Neuronal stem cell (in vitro differentiated cells): ENCODE data around the gene TNS1.
"Not testable (repeated sequence)": the region's sequence is repeated elsewhere in the genome, so short reads cannot be mapped to it uniquely, and the experiment has no call there.

ENCODE experiments used
- DNase-seq: peaks from one replicate; pipeline ENCODE4 v3.0.0-alpha.2; 2013; ENCODE audit warnings: low spot score
- H2AFZ ChIP-seq: one replicate; pipeline ENCODE4 v1.6.1; 2013; ENCODE audit warnings: mild to moderate bottlenecking, low read length, inconsistent platforms
- H2AK5ac ChIP-seq: 2 replicates; pipeline ENCODE4 v1.6.1; 2013; ENCODE audit warnings: low read depth, mild to moderate bottlenecking, inconsistent platforms, low read length, moderate library complexity, mixed read lengths
- H2BK120ac ChIP-seq: 2 replicates; pipeline ENCODE4 v1.6.1; 2013; ENCODE audit warnings: low read depth, mild to moderate bottlenecking, inconsistent platforms, low read length, moderate library complexity, mixed read lengths
- H2BK12ac ChIP-seq: one replicate; pipeline ENCODE4 v1.6.1; 2013; ENCODE audit warnings: low read length, inconsistent platforms
- H2BK15ac ChIP-seq: 2 replicates; pipeline ENCODE4 v1.6.1; 2013; ENCODE audit warnings: mild to moderate bottlenecking, low read length, inconsistent platforms, mixed read lengths
- H2BK5ac ChIP-seq: one replicate; pipeline ENCODE4 v1.6.1; 2013; ENCODE audit warnings: inconsistent platforms, mild to moderate bottlenecking, low read length, moderate library complexity
- H3K14ac ChIP-seq: one replicate; pipeline ENCODE4 v1.6.1; 2013; ENCODE audit warnings: low read length, inconsistent platforms
- H3K18ac ChIP-seq: 2 replicates; pipeline ENCODE4 v1.6.1; 2013; ENCODE audit warnings: low read length, inconsistent platforms
- H3K23ac ChIP-seq: 2 replicates; pipeline ENCODE4 v1.6.1; 2013; ENCODE audit warnings: low read depth, mild to moderate bottlenecking, mixed read lengths, low read length, inconsistent platforms; ENCODE audit not compliant: poor library complexity
- H3K27ac ChIP-seq: replicated peaks from 3 replicates; pipeline ENCODE4 v1.5.1; 2013; ENCODE audit warnings: low read length, inconsistent platforms
- H3K27me3 ChIP-seq, 3 experiments: 2 replicates each; pipeline ENCODE4 v1.6.1; 2013; ENCODE audit warnings: low read length in 3 of 3, mild to moderate bottlenecking in 2 of 3, inconsistent platforms in 1 of 3, low read depth in 1 of 3, mixed read lengths in 1 of 3, moderate library complexity in 1 of 3; ENCODE audit not compliant: control insufficient read depth in 3 of 3, insufficient read depth in 3 of 3
- H3K36me3 ChIP-seq, 2 donors: replicated peaks in 1 of 2; 2 replicates each; pipeline ENCODE4 v1.6.1; 2013; ENCODE audit warnings: low read length in 2 of 2; ENCODE audit not compliant: control insufficient read depth in 2 of 2, insufficient read depth in 2 of 2
- H3K4ac ChIP-seq: 2 replicates; pipeline ENCODE4 v1.6.1; 2013; ENCODE audit warnings: inconsistent platforms, mild to moderate bottlenecking, low read length, moderate library complexity
- H3K4me1 ChIP-seq, 2 donors: 1 replicate in 1 of 2; 2 replicates in 1 of 2; pipeline ENCODE4 v1.6.1; 2013; ENCODE audit warnings: low read length in 2 of 2, low read depth in 1 of 2; ENCODE audit not compliant: control insufficient read depth in 2 of 2, insufficient read depth in 1 of 2
- H3K4me2 ChIP-seq: one replicate; pipeline ENCODE4 v1.6.1; 2013; ENCODE audit warnings: mild to moderate bottlenecking, low read length, inconsistent platforms; ENCODE audit not compliant: insufficient read depth, poor library complexity, severe bottlenecking
- H3K4me3 ChIP-seq, 2 donors: 2 replicates each; pipeline ENCODE4 v1.5.1; 2013; ENCODE audit warnings: low read length in 2 of 2, mild to moderate bottlenecking in 2 of 2, inconsistent platforms in 1 of 2, moderate library complexity in 1 of 2
- H3K79me1 ChIP-seq: one replicate; pipeline ENCODE4 v1.6.1; 2013; ENCODE audit warnings: low read depth, mild to moderate bottlenecking, inconsistent platforms, low read length, moderate library complexity
- H3K9ac ChIP-seq: one replicate; pipeline ENCODE4 v1.6.1; 2013; ENCODE audit warnings: mild to moderate bottlenecking, low read depth, low read length, inconsistent platforms; ENCODE audit not compliant: poor library complexity
- H3K9me3 ChIP-seq, 2 donors: replicated peaks in 1 of 2; 2 replicates each; pipeline versions ENCODE3 to v1.6.1; 2013; ENCODE audit warnings: low read length in 2 of 2, mild to moderate bottlenecking in 2 of 2, inconsistent platforms in 1 of 2, low read depth in 1 of 2, mixed read lengths in 1 of 2, moderate library complexity in 1 of 2; ENCODE audit not compliant: control insufficient read depth in 2 of 2, insufficient read depth in 1 of 2
- H4K8ac ChIP-seq: one replicate; pipeline ENCODE4 v1.6.1; 2013; ENCODE audit warnings: low read depth, mild to moderate bottlenecking, inconsistent platforms, low read length, moderate library complexity
- H4K91ac ChIP-seq: one replicate; pipeline ENCODE4 v1.6.1; 2013; ENCODE audit warnings: low read length, low read depth, mild to moderate bottlenecking, inconsistent platforms; ENCODE audit not compliant: poor library complexity
- WGBS, 2 donors: extraction: QIAGEN DNeasy Blood & Tissue Kit; methylation state at CpG; one replicate each; pipeline ENCODE4 v1.1.7; 2013; ENCODE audit warnings: missing lambda C conversion rate in 2 of 2, mixed read lengths in 1 of 2; ENCODE audit not compliant: insufficient read length in 2 of 2, insufficient replicate concordance in 1 of 2; ENCODE audit errors: extremely low coverage in 2 of 2; 5-methylcytosine and 5-hydroxymethylcytosine counted together

The TNS1 gene

GRCh38 chr2:218044599-218044998 is 41.8 kb upstream of the TNS1 start:
- not testable (repeated sequence) for H2BK12ac ChIP-seq, H4K91ac ChIP-seq, H2BK5ac ChIP-seq, H3K18ac ChIP-seq, H3K9ac ChIP-seq, H3K4me3 ChIP-seq, H3K14ac ChIP-seq, H3K4ac ChIP-seq, DNase-seq, H4K8ac ChIP-seq, H2BK15ac ChIP-seq, H3K4me1 ChIP-seq, H3K79me1 ChIP-seq, H3K27ac ChIP-seq, H3K4me2 ChIP-seq, H2AK5ac ChIP-seq, H2BK120ac ChIP-seq, H3K36me3 ChIP-seq, H3K23ac ChIP-seq, H2AFZ ChIP-seq, H3K27me3 ChIP-seq
- no CpG with 5 or more reads among the region's 1 CpG for WGBS, 2 donors
- H3K9me3 ChIP-seq, result peaks cover 5 to 11% of the 10 kb centered on the region in 2 donors

DNA sequence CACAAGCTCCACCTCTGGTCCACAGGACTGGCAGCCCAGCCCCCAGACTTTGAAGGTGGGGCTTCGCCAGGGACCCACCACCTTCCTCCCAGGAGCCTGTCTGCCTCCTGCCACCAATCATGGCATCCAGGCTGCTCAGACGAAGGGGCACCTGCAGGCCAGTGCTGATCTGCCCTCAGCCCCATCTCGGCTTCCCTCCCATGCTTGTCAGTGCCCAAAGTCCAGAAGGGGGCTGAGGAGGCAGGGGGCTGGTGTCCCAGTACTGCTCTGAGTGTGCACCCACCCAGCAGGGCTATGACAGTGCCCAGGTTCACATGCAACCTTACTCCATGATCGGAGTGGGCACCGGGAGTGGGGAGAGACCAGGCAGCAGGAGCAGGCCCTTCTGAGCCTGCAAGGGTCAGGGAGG is 40.9 kb upstream of the TNS1 start:
- H3K9ac ChIP-seq, result peak overlapping the region; percentile 70
- no peaks in the 10 kb centered on the region for H3K36me3 ChIP-seq
- H2AFZ ChIP-seq, result no peak overlapping the region
- no peak overlapping the region for H3K4ac ChIP-seq
- no peak overlapping the region for H2BK15ac ChIP-seq
- no peak overlapping the region for H2BK120ac ChIP-seq
- H3K4me1 ChIP-seq, result no peaks in the 10 kb centered on the region
- peak overlapping the region; percentile 11 for H2BK5ac ChIP-seq
- H3K23ac ChIP-seq, result peak overlapping the region; percentile 65
- H4K91ac ChIP-seq, result no peak overlapping the region
- peaks cover 0 to 3% (median 0%) of the 10 kb centered on the region in 3 experiments for H3K27me3 ChIP-seq
- peaks cover 5 to 11% of the 10 kb centered on the region in 2 donors for H3K9me3 ChIP-seq
- peak overlapping the region; percentile 70 for H2AK5ac ChIP-seq
- H2BK12ac ChIP-seq, result no peak overlapping the region
- H3K27ac ChIP-seq, result no peak overlapping the region
- no peak for DNase-seq
- H3K4me3 ChIP-seq, result peak overlapping the region in 1 of 2 donors; percentile 64
- no peak overlapping the region for H3K4me2 ChIP-seq
- no peaks in the 10 kb centered on the region for H3K79me1 ChIP-seq
- no peak overlapping the region for H4K8ac ChIP-seq
- WGBS, 2 donors, result no CpG with 5 or more reads among the region's 5 CpGs
- no peak overlapping the region for H3K18ac ChIP-seq
- no peak overlapping the region for H3K14ac ChIP-seq

- H3K23ac ChIP-seq, result no peak overlapping the region
- H3K14ac ChIP-seq, result peak overlapping the region; percentile 9
- H4K91ac ChIP-seq, result no peak overlapping the region
- peaks cover 0 to 3% (median 0%) of the 10 kb centered on the region in 3 experiments for H3K27me3 ChIP-seq
- no peak overlapping the region for H3K9ac ChIP-seq
- H3K36me3 ChIP-seq, result no peaks in the 10 kb centered on the region
- no peak for DNase-seq
- no peak overlapping the region for H2BK15ac ChIP-seq
- H2AFZ ChIP-seq, result no peak overlapping the region
- no peak overlapping the region for H2BK12ac ChIP-seq
- H3K4me2 ChIP-seq, result no peak overlapping the region
- no peak overlapping the region for H2BK5ac ChIP-seq
- no peak overlapping the region for H3K18ac ChIP-seq
- H3K9me3 ChIP-seq, result peaks cover 5 to 11% of the 10 kb centered on the region in 2 donors
- H3K79me1 ChIP-seq, result no peaks in the 10 kb centered on the region
- H4K8ac ChIP-seq, result no peak overlapping the region
- H3K4me3 ChIP-seq, result no peak overlapping the region
- no peak overlapping the region for H2AK5ac ChIP-seq
- H2BK120ac ChIP-seq, result no peak overlapping the region
- H3K27ac ChIP-seq, result no peak overlapping the region
- no peak overlapping the region for H3K4ac ChIP-seq
- WGBS, 2 donors, result no CpG with 5 or more reads among the region's 1 CpG
- no peaks in the 10 kb centered on the region for H3K4me1 ChIP-seq
Observed at GRCh38 chr2:218043100-218043499, 40.3 kb upstream of the TNS1 start.

- Histone ChIP-seq H3K4me1 (no peaks in the 10 kb centered on the region), H2AFZ (no peak overlapping the region), H3K79me1 (no peaks in the 10 kb centered on the region), H4K91ac (no peak overlapping the region), H3K27me3 (no peaks in the 10 kb centered on the region), H3K23ac (no peak overlapping the region), H4K8ac (no peak overlapping the region), H3K14ac (no peak overlapping the region), H3K9ac (no peak overlapping the region), H3K18ac (no peak overlapping the region), H2BK5ac (no peak overlapping the region), H3K4me3 (no peak overlapping the region), H2BK120ac (no peak overlapping the region), H2AK5ac (no peak overlapping the region), H3K9me3 (peaks cover 5 to 11% of the 10 kb centered on the region in 2 donors), H3K27ac (no peak overlapping the region), H3K4me2 (no peak overlapping the region), H2BK12ac (no peak overlapping the region), H3K36me3 (no peaks in the 10 kb centered on the region), H3K4ac (no peak overlapping the region), H2BK15ac (no peak overlapping the region)
- DNase-seq, result no peak
- no CpG with 5 or more reads among the region's 2 CpGs for WGBS, 2 donors
Observed at GRCh38 chr2:218041302-218042168, 38.7 kb upstream of the TNS1 start.
